H1 (cell line): ENCODE data around the gene FBN2. TPM values are rescaled to one million over a fixed set of nuclear protein-coding genes. Genes with fewer than 3 reads are reported as not detected.
A peak's percentile ranks its signal among the peaks of the same experiment; 100 is the strongest.

Source experiments
- CTCF ChIA-PET: fragments of 300-600 bp; sonication (Branson Sonifier 250); formaldehyde crosslinking; loops from one replicate; lab custom pipeline; 2021; ENCODE audit not compliant: partially characterized antibody; lab: Charles Lee
- POLR2A ChIA-PET: fragments of 300-600 bp; sonication (Branson Sonifier 250); formaldehyde crosslinking; loops from one replicate; lab custom pipeline; 2021; ENCODE audit warnings: inconsistent platforms; ENCODE audit not compliant: partially characterized antibody; lab: Charles Lee
- DNase-seq, 2 experiments: peaks; one replicate each; pipeline versions ENCODE4 v3.0.0 to v3.0.0-alpha.2; 2010 to 2022; ENCODE audit warnings: low spot score in 2 of 2, low read depth in 1 of 2, mixed read lengths in 1 of 2
- FAIRE-seq: peaks from 2 replicates; lab custom pipeline; 2011; peaks lifted over from hg19 to GRCh38; lab: Jason Lieb, UNC
- H2AFZ ChIP-seq: 2 replicates; pipeline ENCODE4 v1.8.1; 2012; ENCODE audit warnings: low read length, inconsistent platforms
- H2AK5ac ChIP-seq: 2 replicates; pipeline ENCODE4 v1.6.1; 2013; ENCODE audit warnings: low read depth, low read length
- H2BK120ac ChIP-seq: replicated peaks from 2 replicates; pipeline ENCODE3; 2013; ENCODE audit warnings: low read depth, low read length, inconsistent platforms
- H2BK12ac ChIP-seq: 2 replicates; pipeline ENCODE4 v1.6.1; 2013; ENCODE audit warnings: low read depth, low read length
- H2BK15ac ChIP-seq: 2 replicates; pipeline ENCODE4 v1.6.1; 2013; ENCODE audit warnings: low read length
- H2BK20ac ChIP-seq: 2 replicates; pipeline ENCODE4 v1.6.1; 2013; ENCODE audit warnings: low read length
- H2BK5ac ChIP-seq: 2 replicates; pipeline ENCODE4 v1.6.1; 2013; ENCODE audit warnings: low read depth, low read length
- H3K14ac ChIP-seq: 2 replicates; pipeline ENCODE4 v1.6.1; 2013; ENCODE audit warnings: inconsistent platforms; ENCODE audit not compliant: insufficient read length
- H3K18ac ChIP-seq: 2 replicates; pipeline ENCODE4 v1.6.1; 2013; ENCODE audit warnings: low read length; ENCODE audit errors: extremely low read depth
- H3K23ac ChIP-seq: 2 replicates; pipeline ENCODE4 v1.6.1; 2013; ENCODE audit warnings: inconsistent platforms; ENCODE audit not compliant: insufficient read length
- H3K23me2 ChIP-seq: 2 replicates; pipeline ENCODE4 v1.6.1; 2013; ENCODE audit warnings: low read depth, low read length
- H3K27ac ChIP-seq: 2 replicates; pipeline ENCODE4 v1.6.1; 2011; ENCODE audit warnings: low read depth, low read length, inconsistent platforms
- H3K27me3 ChIP-seq, 4 experiments: replicated peaks in 1 of 4; 1 replicate in 1 of 4; 2 replicates in 3 of 4; pipeline versions ENCODE4 v1.6.1 to v1.8.1; 2011 to 2013; ENCODE audit warnings: low read length in 3 of 4, mild to moderate bottlenecking in 3 of 4, inconsistent platforms in 2 of 4, mixed read lengths in 2 of 4, moderate library complexity in 1 of 4; ENCODE audit not compliant: control insufficient read depth in 3 of 4, insufficient read depth in 3 of 4; ENCODE audit errors: extremely low read depth in 1 of 4
- H3K36me3 ChIP-seq, 4 experiments: 2 replicates each; pipeline versions ENCODE4 v1.6.1 to v1.8.1; 2011 to 2013; ENCODE audit warnings: mild to moderate bottlenecking in 4 of 4, low read length in 3 of 4, moderate library complexity in 2 of 4, control low read depth in 1 of 4, inconsistent platforms in 1 of 4; ENCODE audit not compliant: insufficient read depth in 4 of 4, control insufficient read depth in 2 of 4
- H3K4ac ChIP-seq: replicated peaks from 2 replicates; pipeline ENCODE3; 2013; ENCODE audit warnings: low read length, low read depth, mixed read lengths, inconsistent platforms; ENCODE audit not compliant: insufficient read length
- H3K4me1 ChIP-seq, 4 experiments: replicated peaks in 1 of 4; 1 replicate in 1 of 4; 2 replicates in 3 of 4; pipeline versions ENCODE4 v1.6.1 to v1.8.1; 2011 to 2013; ENCODE audit warnings: low read length in 3 of 4, inconsistent platforms in 2 of 4, mixed read lengths in 1 of 4; ENCODE audit not compliant: insufficient read depth in 4 of 4, control insufficient read depth in 3 of 4
- H3K4me2 ChIP-seq, 2 experiments: 2 replicates each; pipeline versions ENCODE4 v1.6.1 to v1.8.1; 2011 to 2013; ENCODE audit warnings: low read depth in 2 of 2, low read length in 2 of 2, control low read depth in 1 of 2, inconsistent platforms in 1 of 2, mild to moderate bottlenecking in 1 of 2; ENCODE audit not compliant: insufficient read depth in 1 of 2
- H3K4me3 ChIP-seq, 4 experiments: fragments of 200-600, 300-600 bp in 1 of 4; sonication (generic), shearing (Covaris generic), sonication (Bioruptor Twin) in 1 of 4; 2 replicates each; pipeline versions ENCODE4 v1.5.1 to v1.8.1; 2011 to 2016; ENCODE audit warnings: low read length in 4 of 4, low read depth in 3 of 4, control low read depth in 2 of 4, inconsistent platforms in 2 of 4, mild to moderate bottlenecking in 2 of 4, mixed read lengths in 1 of 4, moderate library complexity in 1 of 4; ENCODE audit not compliant: insufficient read depth in 2 of 4; ENCODE audit errors: extremely low read depth in 1 of 4
- H3K56ac ChIP-seq: replicated peaks from 2 replicates; pipeline ENCODE3; 2013; ENCODE audit warnings: low read depth, mild to moderate bottlenecking, mixed read lengths, low read length, inconsistent platforms; ENCODE audit not compliant: insufficient read length
- H3K79me1 ChIP-seq: 2 replicates; pipeline ENCODE4 v1.6.1; 2013; ENCODE audit warnings: low read depth, low read length, control low read depth
- H3K79me2 ChIP-seq, 2 experiments: 2 replicates each; pipeline versions ENCODE4 v1.6.1 to v1.8.1; 2012 to 2013; ENCODE audit warnings: low read length in 2 of 2, mild to moderate bottlenecking in 2 of 2, inconsistent platforms in 1 of 2; ENCODE audit not compliant: insufficient read depth in 2 of 2, control insufficient read depth in 1 of 2
- H3K9ac ChIP-seq, 4 experiments: replicated peaks in 1 of 4; 1 replicate in 1 of 4; 2 replicates in 3 of 4; pipeline versions ENCODE4 v1.6.1 to v1.8.1; 2011 to 2013; ENCODE audit warnings: low read depth in 3 of 4, low read length in 3 of 4, control low read depth in 2 of 4, mild to moderate bottlenecking in 2 of 4, moderate library complexity in 2 of 4, inconsistent platforms in 1 of 4; ENCODE audit errors: extremely low read depth in 1 of 4
- H3K9me3 ChIP-seq, 2 experiments: 2 replicates each; pipeline versions ENCODE4 v1.6.1 to v1.8.1; 2012 to 2013; ENCODE audit warnings: mild to moderate bottlenecking in 2 of 2, moderate library complexity in 2 of 2, control low read depth in 1 of 2, inconsistent platforms in 1 of 2, low read depth in 1 of 2, low read length in 1 of 2, mixed read lengths in 1 of 2; ENCODE audit not compliant: insufficient read depth in 2 of 2
- H4K20me1 ChIP-seq, 2 experiments: replicated peaks in 1 of 2; 2 replicates each; pipeline versions ENCODE3 to v1.8.1; 2011 to 2013; ENCODE audit warnings: inconsistent platforms in 2 of 2, low read length in 2 of 2, mild to moderate bottlenecking in 1 of 2; ENCODE audit not compliant: insufficient read depth in 2 of 2, control insufficient read depth in 1 of 2
- H4K5ac ChIP-seq: 2 replicates; pipeline ENCODE4 v1.6.1; 2013; ENCODE audit warnings: low read length, low read depth, mixed read lengths, inconsistent platforms; ENCODE audit not compliant: insufficient read length
- H4K8ac ChIP-seq: 2 replicates; pipeline ENCODE4 v1.8.0; 2013; ENCODE audit warnings: mild to moderate bottlenecking, moderate library complexity, low read length, inconsistent platforms; ENCODE audit not compliant: insufficient read depth; ENCODE audit errors: extremely low read depth
- H4K91ac ChIP-seq: replicated peaks from 2 replicates; pipeline ENCODE3; 2013; ENCODE audit warnings: low read length, mixed read lengths, inconsistent platforms; ENCODE audit not compliant: insufficient read length
- EP300 ChIP-seq, 2 experiments: IDR thresholded peaks; 1 replicate in 1 of 2; 2 replicates in 1 of 2; pipeline ENCODE4 v1.6.1; 2011 to 2012; ENCODE audit warnings: low read depth in 2 of 2, low read length in 2 of 2, mild to moderate bottlenecking in 2 of 2, borderline replicate concordance in 1 of 2, inconsistent platforms in 1 of 2, moderate library complexity in 1 of 2
- SIX5 ChIP-seq: IDR thresholded peaks from 2 replicates; pipeline ENCODE4 v1.6.1; 2011; ENCODE audit warnings: mild to moderate bottlenecking, low read depth, low read length
- WGBS, 2 experiments: shearing (Covaris generic) in 1 of 2; methylation state at CpG; one replicate each; pipeline versions ENCODE4 v1.1.6 to v1.1.7; 2013 to 2015; ENCODE audit warnings: low lambda C conversion rate in 2 of 2, mixed read lengths in 2 of 2, inconsistent platforms in 1 of 2, low coverage in 1 of 2, missing lambda C conversion rate in 1 of 2; ENCODE audit not compliant: insufficient replicate concordance in 2 of 2, insufficient coverage in 1 of 2, insufficient read length in 1 of 2; ENCODE audit errors: extremely low coverage in 1 of 2, missing lambda C conversion rate in 1 of 2; 5-methylcytosine and 5-hydroxymethylcytosine counted together
- polyA plus RNA-seq, 7 experiments: library from polyadenylated mRNA; depleted of rRNA in 3 of 7; stranded (reverse) in 5 of 7; unstranded in 2 of 7; fragments of >200 nt in 5 of 7; fragments of 200-250 nt in 2 of 7; gene quantifications; 1 replicate in 5 of 7; 2 replicates in 1 of 7; 4 replicates in 1 of 7; pipeline versions ENCODE4 v1.2.1 to v1.2.3, GENCODE V29; 2011 to 2013; ENCODE audit warnings: missing spikeins in 2 of 7, mixed read lengths in 2 of 7
- total RNA-seq: library from RNA; stranded (reverse); fragmentation: NEBNext Ultra II Directional; extraction: Animal tissue kit (Norgen Biotek cat#: 25700); gene quantifications from 2 replicates; pipeline ENCODE4 v1.2.1, GENCODE V29; 2021

FBN2 gene
- total and polyA plus RNA-seq, 2 of the 8 experiments (the other 6 are each of a cell fraction or from before 2014, with no cell fraction given), result 14.1 to 16.3 TPM

GRCh38 chr5:128212191-128212806 is 325.7 kb downstream of the FBN2 start:
- Histone ChIP-seq H3K4me3 (no peak overlapping the region), H3K9me3 (no peaks in the 10 kb centered on the region), H2BK12ac (no peak overlapping the region), H2AFZ (0 out of 2 replicates have a peak overlapping the region, but pooled peaks have one; percentile 2), H4K20me1 (no peaks in the 10 kb centered on the region), H3K4ac (no peak overlapping the region), H3K27me3 (no peaks in the 10 kb centered on the region), H2BK20ac (no peak overlapping the region), H3K9ac (no peak overlapping the region), H3K18ac (no peak overlapping the region), H4K91ac (no peak overlapping the region), H4K8ac (no peak overlapping the region)
- FAIRE-seq, result no peak
- no peak for TF ChIP-seq EP300 (IDR thresholded peaks at IDR 0.05; ENCODE audit: borderline replicate concordance in 1 of 2, low read depth in 2 of 2, low read length in 2 of 2)
- no peak for TF ChIP-seq SIX5
- TF ChIP-seq, all 59 proteins: peak for 0
- no peak overlapping the region for H3K56ac ChIP-seq
- H3K36me3 ChIP-seq, result no peaks in the 10 kb centered on the region
- ChIA-PET POLR2A (no interaction called here), CTCF (interaction anchor here (0.5 to 2.4 kb wide), 14 partner anchors 9 to 907 kb away, joined by 3 to 8 read pairs (median 4); no protein-coding TSS in a partner anchor)
- no peak overlapping the region for H2BK5ac ChIP-seq
- H4K5ac ChIP-seq, result no peak overlapping the region
- no peak overlapping the region for H2AK5ac ChIP-seq
- H2BK120ac ChIP-seq, result no peak overlapping the region
- WGBS, 2 experiments, result 78% methylated on average over 5 of the region's 5 CpGs; no CpG with 5 or more reads in 1 of the 2 experiments
- no peaks in the 10 kb centered on the region; a peak in 1 of 7 replicates for H3K4me1 ChIP-seq
- H2BK15ac ChIP-seq, result no peak overlapping the region
- no peak overlapping the region for H3K23ac ChIP-seq
- no peaks in the 10 kb centered on the region for H3K79me2 ChIP-seq
- DNase-seq, result no peak
- H3K23me2 ChIP-seq, result no peaks in the 10 kb centered on the region
- H3K4me2 ChIP-seq, result no peak overlapping the region
- no peak overlapping the region for H3K27ac ChIP-seq
- H3K14ac ChIP-seq, result no peak overlapping the region
- H3K79me1 ChIP-seq, result no peaks in the 10 kb centered on the region
